ENCODE data around the gene NAA35. TPM values are rescaled to one million over a fixed set of nuclear protein-coding genes. Genes with fewer than 3 reads are reported as not detected.
"Not testable (repeated sequence)": the region's sequence is repeated elsewhere in the genome, so short reads cannot be mapped to it uniquely, and the experiment has no call there.

The NAA35 gene
- total and polyA plus RNA-seq, 12 donors, result 8.4 to 44.6 (median 23.8) TPM

DNA sequence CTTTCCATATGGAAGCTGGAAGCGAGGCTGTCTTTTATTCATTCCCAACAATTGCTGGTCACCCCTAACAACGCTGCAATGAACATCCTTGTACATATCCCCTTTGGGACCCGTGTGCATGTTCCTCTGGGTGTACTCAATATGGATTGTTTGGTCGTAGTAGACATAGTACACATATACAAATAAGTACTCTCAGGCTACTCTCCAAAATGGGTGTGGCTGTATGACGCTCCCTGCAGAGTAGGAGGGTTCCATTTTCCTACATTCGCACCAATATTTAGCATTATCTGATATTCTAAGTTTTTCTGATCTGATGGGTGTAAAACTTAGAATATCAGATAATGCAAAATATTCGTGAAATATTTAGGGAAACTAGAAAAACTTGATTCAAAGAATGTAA lies 23.2 kb upstream of the NAA35 start:
- 80 to 90% (median 87%) methylated on average over 7 of the region's 7 CpGs for WGBS, 4 donors

DNA sequence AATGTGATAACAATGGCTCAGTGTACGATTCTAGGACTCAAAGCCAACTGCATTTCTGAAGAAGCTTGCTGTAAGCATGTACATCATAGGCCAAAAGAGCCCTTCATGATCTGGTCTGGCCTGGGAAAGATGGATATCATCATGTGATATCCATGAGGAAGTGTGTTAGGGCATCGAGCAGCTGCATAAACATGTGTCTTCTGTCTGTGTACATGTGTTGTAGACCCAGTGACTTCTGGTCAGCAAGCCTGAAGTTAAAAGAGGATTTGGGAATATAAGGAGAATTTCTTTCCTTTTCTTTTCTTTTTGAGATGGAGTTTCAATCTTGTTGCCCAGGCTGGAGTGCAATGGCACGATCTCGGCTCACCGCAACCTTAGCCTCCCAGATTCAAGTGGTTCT lies 15.5 kb upstream of the NAA35 start:
- DNase-seq, result no peak
- Histone ChIP-seq H3K4me1 (replicated peaks in 1 of 2) (no peaks in the 10 kb centered on the region), H3K36me3 (replicated peaks in 1 of 2) (no peaks in the 10 kb centered on the region), H3K27me3 (no peaks in the 10 kb centered on the region), H3K4me3 (no peak overlapping the region), H3K27ac (no peak overlapping the region), H3K9me3 (replicated peaks in 1 of 3) (no peaks in the 10 kb centered on the region)
- WGBS, 4 donors, result 89 to 98% (median 93%) methylated on average over 5 of the region's 5 CpGs
- TF ChIP-seq POLR2A (IDR thresholded peaks at IDR 0.05), result no peak
- TF ChIP-seq, protein P1, sequence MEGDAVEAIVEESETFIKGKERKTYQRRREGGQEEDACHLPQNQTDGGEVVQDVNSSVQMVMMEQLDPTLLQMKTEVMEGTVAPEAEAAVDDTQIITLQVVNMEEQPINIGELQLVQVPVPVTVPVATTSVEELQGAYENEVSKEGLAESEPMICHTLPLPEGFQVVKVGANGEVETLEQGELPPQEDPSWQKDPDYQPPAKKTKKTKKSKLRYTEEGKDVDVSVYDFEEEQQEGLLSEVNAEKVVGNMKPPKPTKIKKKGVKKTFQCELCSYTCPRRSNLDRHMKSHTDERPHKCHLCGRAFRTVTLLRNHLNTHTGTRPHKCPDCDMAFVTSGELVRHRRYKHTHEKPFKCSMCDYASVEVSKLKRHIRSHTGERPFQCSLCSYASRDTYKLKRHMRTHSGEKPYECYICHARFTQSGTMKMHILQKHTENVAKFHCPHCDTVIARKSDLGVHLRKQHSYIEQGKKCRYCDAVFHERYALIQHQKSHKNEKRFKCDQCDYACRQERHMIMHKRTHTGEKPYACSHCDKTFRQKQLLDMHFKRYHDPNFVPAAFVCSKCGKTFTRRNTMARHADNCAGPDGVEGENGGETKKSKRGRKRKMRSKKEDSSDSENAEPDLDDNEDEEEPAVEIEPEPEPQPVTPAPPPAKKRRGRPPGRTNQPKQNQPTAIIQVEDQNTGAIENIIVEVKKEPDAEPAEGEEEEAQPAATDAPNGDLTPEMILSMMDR (IDR thresholded peaks at IDR 0.05), result no peak
- intact Hi-C loops (cut with DNase I), result no loop called here

More for the DNA sequence above, 23.2 kb upstream of the NAA35 start:
- DNase-seq, result no peak
- no peaks in the 10 kb centered on the region for H3K27me3 ChIP-seq
- TF ChIP-seq, protein P1 (IDR thresholded peaks at IDR 0.05), result no peak
- TF ChIP-seq POLR2A (IDR thresholded peaks at IDR 0.05), result no peak
- no peaks in the 10 kb centered on the region for H3K36me3 ChIP-seq (replicated peaks in 1 of 2)
- H3K4me1 ChIP-seq (replicated peaks in 1 of 2), result no peaks in the 10 kb centered on the region
- no peaks in the 10 kb centered on the region for H3K9me3 ChIP-seq (replicated peaks in 1 of 3)
- H3K4me3 ChIP-seq, result no peak overlapping the region
- no peak overlapping the region for H3K27ac ChIP-seq
- intact Hi-C loops (cut with DNase I), result no loop called here

DNA sequence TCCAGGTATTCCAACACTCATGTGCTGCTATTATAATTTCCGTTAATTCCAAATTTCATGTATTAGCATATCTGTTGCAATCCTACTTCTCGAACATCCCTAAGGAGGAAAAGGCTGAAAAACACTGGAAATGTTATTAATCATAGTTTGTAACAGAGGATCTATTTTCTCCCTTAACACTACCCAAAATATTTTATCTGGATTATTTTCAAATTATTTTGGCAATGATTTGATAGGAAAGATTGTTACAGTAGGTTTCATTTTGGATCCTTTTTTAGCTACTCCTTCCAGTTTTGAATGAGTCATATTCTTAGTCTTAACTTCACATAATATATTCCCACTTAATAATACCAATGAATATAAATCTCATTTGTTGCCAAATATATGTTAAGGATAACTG lies 13.9 kb upstream of the NAA35 start:
- H3K27ac ChIP-seq, result no peak overlapping the region
- TF ChIP-seq, protein P1 (IDR thresholded peaks at IDR 0.05), result no peak
- no peak for TF ChIP-seq POLR2A (IDR thresholded peaks at IDR 0.05)

DNA sequence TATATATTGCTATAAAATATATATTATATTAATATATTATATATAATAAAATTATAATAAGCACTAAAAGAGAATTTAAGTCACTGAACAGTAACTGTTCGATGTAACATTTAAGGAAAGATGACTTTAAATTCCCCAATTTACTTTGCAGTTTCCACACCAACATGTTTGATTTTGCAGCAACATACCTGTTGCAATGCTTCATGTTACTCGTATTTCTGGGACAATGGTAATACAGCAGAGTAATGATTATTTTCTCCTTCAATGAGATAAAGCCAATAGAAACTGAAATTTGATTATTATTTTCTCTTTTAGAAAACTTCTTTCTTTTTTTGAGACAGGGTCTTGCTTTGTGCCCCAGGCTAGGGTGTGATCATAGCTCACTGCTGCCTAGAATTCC lies 9.5 kb upstream of the NAA35 start:
- Histone ChIP-seq H3K4me1 (replicated peaks in 1 of 2) (no peaks in the 10 kb centered on the region), H3K4me3 (no peak overlapping the region), H3K27ac (no peak overlapping the region), H3K36me3 (replicated peaks in 1 of 2) (no peaks in the 10 kb centered on the region), H3K27me3 (no peaks in the 10 kb centered on the region), H3K9me3 (replicated peaks in 1 of 3) (no peaks in the 10 kb centered on the region)
- no peak for DNase-seq
- 82 to 93% (median 91%) methylated on average over 2 of the region's 2 CpGs for WGBS, 4 donors
- TF ChIP-seq, protein P1 (IDR thresholded peaks at IDR 0.05), result no peak
- no peak for TF ChIP-seq POLR2A (IDR thresholded peaks at IDR 0.05)
- intact Hi-C loops (cut with DNase I), result no loop called here

More for the DNA sequence above, 13.9 kb upstream of the NAA35 start:
- Histone ChIP-seq H3K4me1 (replicated peaks in 1 of 2) (no peaks in the 10 kb centered on the region), H3K4me3 (no peak overlapping the region), H3K9me3 (replicated peaks in 1 of 3) (no peaks in the 10 kb centered on the region), H3K36me3 (replicated peaks in 1 of 2) (no peaks in the 10 kb centered on the region), H3K27me3 (no peaks in the 10 kb centered on the region)
- intact Hi-C loops (cut with DNase I), result no loop called here
- 63 to 77% (median 73%) methylated on average over 2 of the region's 2 CpGs for WGBS, 4 donors
- DNase-seq, result no peak

DNA sequence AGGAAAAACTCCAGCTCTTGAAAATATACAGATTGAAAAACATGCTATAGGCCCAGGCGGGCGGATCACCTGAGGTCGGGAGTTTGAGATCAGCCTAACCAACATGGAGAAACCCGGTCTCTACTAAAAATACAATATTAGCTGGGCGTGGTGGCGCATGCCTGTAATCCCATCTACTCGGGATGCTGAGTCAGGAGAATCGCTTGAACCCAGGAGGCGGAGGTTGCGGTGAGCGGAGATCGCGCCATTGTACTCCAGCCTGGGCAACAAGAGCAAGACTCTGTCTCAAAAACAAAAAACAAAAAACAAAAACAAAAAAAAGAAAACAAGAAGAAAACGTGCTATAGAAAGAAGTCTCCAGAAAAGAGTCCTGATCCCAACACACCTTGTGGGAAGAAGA lies 5.0 kb upstream of the NAA35 start:
- intact Hi-C loops (cut with DNase I); H3K4me3 ChIP-seq: not testable (repeated sequence)
- WGBS, 4 donors, result 91 to 95% (median 93%) methylated on average over 14 of the region's 14 CpGs

More for the DNA sequence above, 5.0 kb upstream of the NAA35 start:
- not testable (repeated sequence) for H3K36me3 ChIP-seq (replicated peaks in 1 of 2); H3K27ac ChIP-seq; H3K27me3 ChIP-seq; DNase-seq; H3K4me1 ChIP-seq (replicated peaks in 1 of 2); H3K9me3 ChIP-seq (replicated peaks in 1 of 3)
